ENCODE data around the gene DIS3L2.
A peak's percentile ranks its signal among the peaks of the same experiment; 100 is the strongest.

Gene DIS3L2

DNA sequence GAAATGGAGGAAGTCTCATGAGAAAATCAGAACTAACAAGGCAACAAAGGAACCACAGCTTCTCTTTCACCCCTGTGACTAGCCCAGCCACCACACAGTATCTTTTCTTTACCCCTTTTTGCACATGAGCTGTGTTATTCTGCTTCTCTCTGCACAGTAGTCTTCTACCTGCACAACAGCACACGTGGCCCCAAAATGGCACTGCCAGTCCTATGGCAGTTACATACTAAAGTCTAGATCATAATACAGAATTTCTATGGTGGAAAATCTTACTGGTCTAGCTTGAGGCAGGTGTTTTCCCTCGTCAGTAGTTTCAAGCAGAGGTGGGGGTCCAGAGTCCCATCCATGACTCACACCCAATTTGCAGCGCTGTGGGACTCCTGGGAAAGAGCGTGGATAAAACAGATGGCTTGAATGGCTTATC lies 177.7 kb downstream of the DIS3L2 start:
- no peak for DNase-seq (ENCODE audit: low spot score)
- TF ChIP-seq, protein P1, sequence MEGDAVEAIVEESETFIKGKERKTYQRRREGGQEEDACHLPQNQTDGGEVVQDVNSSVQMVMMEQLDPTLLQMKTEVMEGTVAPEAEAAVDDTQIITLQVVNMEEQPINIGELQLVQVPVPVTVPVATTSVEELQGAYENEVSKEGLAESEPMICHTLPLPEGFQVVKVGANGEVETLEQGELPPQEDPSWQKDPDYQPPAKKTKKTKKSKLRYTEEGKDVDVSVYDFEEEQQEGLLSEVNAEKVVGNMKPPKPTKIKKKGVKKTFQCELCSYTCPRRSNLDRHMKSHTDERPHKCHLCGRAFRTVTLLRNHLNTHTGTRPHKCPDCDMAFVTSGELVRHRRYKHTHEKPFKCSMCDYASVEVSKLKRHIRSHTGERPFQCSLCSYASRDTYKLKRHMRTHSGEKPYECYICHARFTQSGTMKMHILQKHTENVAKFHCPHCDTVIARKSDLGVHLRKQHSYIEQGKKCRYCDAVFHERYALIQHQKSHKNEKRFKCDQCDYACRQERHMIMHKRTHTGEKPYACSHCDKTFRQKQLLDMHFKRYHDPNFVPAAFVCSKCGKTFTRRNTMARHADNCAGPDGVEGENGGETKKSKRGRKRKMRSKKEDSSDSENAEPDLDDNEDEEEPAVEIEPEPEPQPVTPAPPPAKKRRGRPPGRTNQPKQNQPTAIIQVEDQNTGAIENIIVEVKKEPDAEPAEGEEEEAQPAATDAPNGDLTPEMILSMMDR (IDR thresholded peaks at IDR 0.05; ENCODE audit: extremely low read depth, insufficient read depth, missing control alignments) = no peak
- in situ Hi-C loops (cut with MboI; ENCODE audit: low pct_unique_long_range_greater_than_20kb, low sequenced_read_pairs, unreplicated experiment) = loop anchor here (10.0 kb wide), 1 partner anchor 204 kb away; no protein-coding TSS in a partner anchor

DNA sequence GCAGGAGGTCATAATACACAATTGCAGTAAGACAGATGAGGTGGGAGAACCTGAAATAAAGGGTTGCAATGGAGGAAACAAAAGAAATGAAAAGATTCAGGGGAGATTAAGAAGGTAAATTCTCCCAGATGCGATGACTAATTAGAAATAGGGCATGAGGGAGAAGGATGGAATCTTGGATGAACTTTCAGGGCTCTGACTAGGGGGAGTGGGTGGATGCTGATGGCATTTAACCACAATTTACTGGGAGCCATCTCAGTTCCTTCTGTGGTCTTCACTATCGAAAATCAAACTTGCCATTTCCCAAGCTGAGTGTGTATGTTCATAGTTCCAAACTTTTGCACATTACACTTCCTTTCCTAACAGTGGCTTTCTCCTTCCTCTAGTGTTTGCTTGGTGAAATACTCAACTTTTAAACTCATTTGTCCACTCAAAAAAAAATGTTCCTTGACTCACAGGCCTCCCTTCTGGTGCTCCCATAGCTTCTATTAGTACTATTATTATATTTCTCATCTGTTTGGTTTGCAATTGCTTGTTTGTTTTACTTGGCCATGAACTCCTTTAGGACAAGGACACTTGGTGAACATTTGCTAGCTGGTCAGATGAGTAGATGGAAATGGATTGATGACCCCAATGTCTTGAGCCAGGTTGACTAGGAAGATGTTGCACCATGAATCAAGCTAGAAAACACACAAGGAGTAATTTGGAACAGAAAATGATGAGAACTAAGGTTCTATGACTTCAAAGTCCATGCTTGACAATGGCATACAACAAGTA lies 178.5 kb downstream of the DIS3L2 start:
- in situ Hi-C loops (cut with MboI; ENCODE audit: low pct_unique_long_range_greater_than_20kb, low sequenced_read_pairs, unreplicated experiment) = loop anchor here (10.0 kb wide), 1 partner anchor 205 kb away; no protein-coding TSS in a partner anchor
- DNase-seq (ENCODE audit: low spot score) = no peak
- TF ChIP-seq, protein P1 (IDR thresholded peaks at IDR 0.05; ENCODE audit: extremely low read depth, insufficient read depth, missing control alignments) = no peak

DNA sequence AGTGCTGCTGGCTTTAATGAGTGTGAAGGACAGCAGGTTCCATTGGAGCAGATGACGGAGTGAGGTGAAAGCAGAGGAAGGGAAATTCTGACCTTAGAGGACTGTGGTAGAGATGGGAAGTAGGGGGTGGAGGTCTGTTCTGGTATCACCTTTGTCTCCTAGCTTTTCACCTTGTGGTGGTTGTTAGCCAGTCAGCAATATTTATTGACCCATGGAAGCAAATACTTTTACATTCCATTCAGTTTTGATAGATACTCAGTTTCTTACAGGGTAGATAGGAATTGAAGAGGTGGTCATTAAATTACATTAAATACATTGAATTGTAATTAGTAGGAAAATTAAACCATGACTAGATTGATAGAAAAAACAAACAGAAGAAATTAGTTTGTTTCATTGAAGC lies 180.1 kb downstream of the DIS3L2 start:
- TF ChIP-seq, protein P1 (IDR thresholded peaks at IDR 0.05; ENCODE audit: extremely low read depth, insufficient read depth, missing control alignments) = no peak
- in situ Hi-C loops (cut with MboI; ENCODE audit: low pct_unique_long_range_greater_than_20kb, low sequenced_read_pairs, unreplicated experiment) = no loop called here
- no peak for DNase-seq (ENCODE audit: low spot score)

DNA sequence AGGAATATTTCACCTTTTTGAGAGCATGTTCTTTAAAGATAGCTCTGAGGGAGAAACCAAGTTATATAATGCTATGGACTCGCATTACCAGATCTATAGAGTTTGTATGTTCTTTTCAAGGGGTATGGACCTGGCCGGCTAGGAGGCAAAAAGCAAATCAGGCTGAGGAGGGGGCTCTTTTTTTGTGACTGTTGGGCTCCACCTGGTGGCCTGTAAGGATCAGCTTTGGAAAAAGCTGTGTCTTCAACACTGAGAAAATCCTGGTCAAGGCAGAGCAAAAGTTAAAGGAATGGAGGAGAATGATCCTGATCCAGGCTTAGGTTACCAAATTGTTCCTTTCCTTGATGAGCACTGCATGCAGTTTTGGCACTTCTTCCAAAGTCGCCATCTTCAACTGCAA lies 180.5 kb downstream of the DIS3L2 start:
- TF ChIP-seq, protein P1 (IDR thresholded peaks at IDR 0.05; ENCODE audit: extremely low read depth, insufficient read depth, missing control alignments) = peak; percentile 68
- in situ Hi-C loops (cut with MboI; ENCODE audit: low pct_unique_long_range_greater_than_20kb, low sequenced_read_pairs, unreplicated experiment) = no loop called here
- peak; percentile 34 for DNase-seq (ENCODE audit: low spot score)

DNA sequence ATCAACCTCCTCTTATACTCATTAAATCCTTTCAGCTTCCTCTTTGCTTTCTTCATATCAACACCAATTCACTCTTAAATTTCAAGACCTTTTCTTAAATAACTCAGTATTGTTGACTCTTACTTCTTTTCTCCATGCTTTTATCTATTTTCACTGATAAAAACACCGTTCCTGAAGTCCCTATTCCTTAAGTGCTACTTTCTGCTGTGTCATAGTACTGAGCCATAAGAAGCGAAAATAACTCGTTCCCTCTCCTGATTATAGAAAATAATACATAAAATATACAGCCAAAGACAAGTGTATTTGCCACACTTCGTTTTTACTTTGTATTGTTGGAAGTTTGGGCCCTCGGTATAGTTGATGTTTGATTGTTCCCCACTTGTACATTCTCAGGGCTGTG lies 181.0 kb downstream of the DIS3L2 start:
- in situ Hi-C loops (cut with MboI; ENCODE audit: low pct_unique_long_range_greater_than_20kb, low sequenced_read_pairs, unreplicated experiment) = no loop called here
- no peak for DNase-seq (ENCODE audit: low spot score)

DNA sequence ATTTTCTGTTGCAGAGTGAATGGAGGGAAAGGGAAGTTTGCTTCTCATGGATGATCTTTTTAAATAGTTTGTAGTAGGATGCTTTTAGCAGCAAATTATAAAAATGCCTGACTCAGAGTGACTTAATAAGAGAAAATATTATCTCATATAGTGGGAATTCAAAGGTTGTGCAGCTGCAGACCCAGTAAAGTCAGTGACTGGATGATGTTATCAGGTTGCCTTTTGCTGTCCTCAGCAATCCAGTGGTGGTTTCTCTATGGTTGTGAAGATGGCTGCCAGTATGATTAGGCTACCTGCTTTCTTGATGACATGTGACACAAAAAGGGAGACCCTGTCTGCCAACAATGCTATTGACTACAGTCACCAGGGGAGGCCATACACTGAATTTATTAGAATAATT lies 184.8 kb downstream of the DIS3L2 start:
- TF ChIP-seq, protein P1 (IDR thresholded peaks at IDR 0.05; ENCODE audit: extremely low read depth, insufficient read depth, missing control alignments) = no peak
- no peak for DNase-seq (ENCODE audit: low spot score)
- in situ Hi-C loops (cut with MboI; ENCODE audit: low pct_unique_long_range_greater_than_20kb, low sequenced_read_pairs, unreplicated experiment) = no loop called here

More for the DNA sequence above, 181.0 kb downstream of the DIS3L2 start:
- TF ChIP-seq, protein P1 (IDR thresholded peaks at IDR 0.05; ENCODE audit: extremely low read depth, insufficient read depth, missing control alignments) = no peak

Data from GM13977 (cell line).